Measurements from ENCODE around the gene FOXN1. TPM values are rescaled to one million over a fixed set of nuclear protein-coding genes. Genes with fewer than 3 reads are reported as not detected.

The FOXN1 gene
- total RNA-seq, 2 donors from 2014 or later, result not detected

GRCh38 chr17:28508211-28508724 is 2.1 kb downstream of the FOXN1 start:
- no peak for DNase-seq
- WGBS, 2 experiments (ENCODE audit: insufficient coverage in 1 of 2, insufficient read length in 1 of 2), result 86 to 90% methylated on average over 9 to 11 of the region's 11 CpGs
- Histone ChIP-seq H3K9me3 (ENCODE audit: control insufficient read depth, low read length) (no peaks in the 10 kb centered on the region), H3K4me3 (ENCODE audit: low read length) (no peak overlapping the region), H3K4me1 (ENCODE audit: control insufficient read depth, insufficient read depth, low read length) (no peaks in the 10 kb centered on the region), H3K36me3 (ENCODE audit: control insufficient read depth, insufficient read depth, low read length) (no peaks in the 10 kb centered on the region), H3K27me3 (ENCODE audit: control insufficient read depth, insufficient read depth, low read length, poor library complexity, severe bottlenecking) (peaks cover 14% of the 10 kb centered on the region), H3K9ac (ENCODE audit: extremely low read depth, low read length, poor library complexity, severe bottlenecking) (no peak overlapping the region), H3K27ac (ENCODE audit: low read depth, low read length) (no peak overlapping the region)
- Mint-ChIP-seq H3K4me1 (no peaks in the 10 kb centered on the region), H3K27me3 (ENCODE audit: insufficient read depth) (peaks cover 13% of the 10 kb centered on the region), H3K36me3 (ENCODE audit: low read depth) (no peaks in the 10 kb centered on the region), H3K4me3 (no peak overlapping the region), H3K27ac (no peak overlapping the region), H3K9me3 (no peaks in the 10 kb centered on the region)
- TF ChIP-seq, protein P1, sequence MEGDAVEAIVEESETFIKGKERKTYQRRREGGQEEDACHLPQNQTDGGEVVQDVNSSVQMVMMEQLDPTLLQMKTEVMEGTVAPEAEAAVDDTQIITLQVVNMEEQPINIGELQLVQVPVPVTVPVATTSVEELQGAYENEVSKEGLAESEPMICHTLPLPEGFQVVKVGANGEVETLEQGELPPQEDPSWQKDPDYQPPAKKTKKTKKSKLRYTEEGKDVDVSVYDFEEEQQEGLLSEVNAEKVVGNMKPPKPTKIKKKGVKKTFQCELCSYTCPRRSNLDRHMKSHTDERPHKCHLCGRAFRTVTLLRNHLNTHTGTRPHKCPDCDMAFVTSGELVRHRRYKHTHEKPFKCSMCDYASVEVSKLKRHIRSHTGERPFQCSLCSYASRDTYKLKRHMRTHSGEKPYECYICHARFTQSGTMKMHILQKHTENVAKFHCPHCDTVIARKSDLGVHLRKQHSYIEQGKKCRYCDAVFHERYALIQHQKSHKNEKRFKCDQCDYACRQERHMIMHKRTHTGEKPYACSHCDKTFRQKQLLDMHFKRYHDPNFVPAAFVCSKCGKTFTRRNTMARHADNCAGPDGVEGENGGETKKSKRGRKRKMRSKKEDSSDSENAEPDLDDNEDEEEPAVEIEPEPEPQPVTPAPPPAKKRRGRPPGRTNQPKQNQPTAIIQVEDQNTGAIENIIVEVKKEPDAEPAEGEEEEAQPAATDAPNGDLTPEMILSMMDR (conservative IDR thresholded peaks at IDR 0.05), result no peak

DNA sequence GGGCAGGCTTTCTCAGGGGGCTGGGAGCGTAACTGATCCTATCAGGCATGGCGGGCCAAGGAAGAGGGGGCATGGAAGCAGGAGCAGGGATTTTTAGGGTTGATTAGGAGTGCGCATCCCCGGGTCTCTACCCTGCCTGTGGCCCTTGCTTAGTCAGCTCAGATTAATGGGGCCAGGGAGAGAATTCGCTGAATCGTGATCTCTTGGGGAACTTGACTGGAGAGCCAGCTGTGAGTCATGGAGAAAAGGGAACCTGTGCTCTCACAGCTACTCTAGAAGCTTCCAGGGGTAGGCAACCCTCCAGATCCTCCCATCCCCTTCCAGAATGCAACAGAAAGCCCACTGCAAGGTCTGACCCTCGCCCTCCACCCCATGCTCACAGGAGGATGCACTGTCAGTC is 3.6 kb downstream of the FOXN1 start:
- Mint-ChIP-seq H3K9me3 (no peaks in the 10 kb centered on the region), H3K4me1 (no peaks in the 10 kb centered on the region), H3K27me3 (ENCODE audit: insufficient read depth) (peaks cover 18% of the 10 kb centered on the region), H3K27ac (no peak overlapping the region), H3K36me3 (ENCODE audit: low read depth) (no peaks in the 10 kb centered on the region), H3K4me3 (no peak overlapping the region)
- Histone ChIP-seq H3K27me3 (ENCODE audit: control insufficient read depth, insufficient read depth, low read length, poor library complexity, severe bottlenecking) (peaks cover 11% of the 10 kb centered on the region), H3K9me3 (ENCODE audit: control insufficient read depth, low read length) (no peaks in the 10 kb centered on the region), H3K4me3 (ENCODE audit: low read length) (no peak overlapping the region), H3K4me1 (ENCODE audit: control insufficient read depth, insufficient read depth, low read length) (no peaks in the 10 kb centered on the region), H3K27ac (ENCODE audit: low read depth, low read length) (no peak overlapping the region), H3K36me3 (ENCODE audit: control insufficient read depth, insufficient read depth, low read length) (no peaks in the 10 kb centered on the region), H3K9ac (ENCODE audit: extremely low read depth, low read length, poor library complexity, severe bottlenecking) (no peak overlapping the region)
- TF ChIP-seq, protein P1 (conservative IDR thresholded peaks at IDR 0.05), result no peak
- 77 to 88% methylated on average over 7 of the region's 7 CpGs for WGBS, 2 experiments (ENCODE audit: insufficient coverage in 1 of 2, insufficient read length in 1 of 2)
- DNase-seq, result no peak

- peaks cover 7% of the 10 kb centered on the region for H3K9me3 Mint-ChIP-seq
- no peaks in the 10 kb centered on the region for H3K4me1 Mint-ChIP-seq
- no peaks in the 10 kb centered on the region for H3K36me3 ChIP-seq (ENCODE audit: control insufficient read depth, insufficient read depth, low read length)
- no peaks in the 10 kb centered on the region for H3K36me3 Mint-ChIP-seq (ENCODE audit: low read depth)
- 75 to 86% methylated on average over 1 to 3 of the region's 3 CpGs for WGBS, 2 experiments (ENCODE audit: insufficient coverage in 1 of 2, insufficient read length in 1 of 2)
- H3K9ac ChIP-seq (ENCODE audit: extremely low read depth, low read length, poor library complexity, severe bottlenecking), result no peak overlapping the region
- H3K27ac ChIP-seq (ENCODE audit: low read depth, low read length), result no peak overlapping the region
- H3K4me3 Mint-ChIP-seq, result no peak overlapping the region
- TF ChIP-seq, protein P1 (conservative IDR thresholded peaks at IDR 0.05), result peak; percentile 26
- H3K27ac Mint-ChIP-seq, result no peak overlapping the region
- no peaks in the 10 kb centered on the region for H3K4me1 ChIP-seq (ENCODE audit: control insufficient read depth, insufficient read depth, low read length)
- H3K4me3 ChIP-seq (ENCODE audit: low read length), result no peak overlapping the region
- peaks cover 19% of the 10 kb centered on the region for H3K27me3 Mint-ChIP-seq (ENCODE audit: insufficient read depth)
- peaks cover 4% of the 10 kb centered on the region for H3K9me3 ChIP-seq (ENCODE audit: control insufficient read depth, low read length)
- no peak for DNase-seq
- peaks cover 19% of the 10 kb centered on the region for H3K27me3 ChIP-seq (ENCODE audit: control insufficient read depth, insufficient read depth, low read length, poor library complexity, severe bottlenecking)
Observed at GRCh38 chr17:28511858-28512461, 5.8 kb downstream of the FOXN1 start.
